GM12892 (cell line): ENCODE data around the gene L2HGDH.

Source experiments
- POLR2A ChIP-seq: IDR thresholded peaks from 2 replicates; pipeline ENCODE4 v1.6.1; 2011; ENCODE audit warnings: low read depth, low read length, control low read depth
- POLR2AphosphoS5 ChIP-seq: IDR thresholded peaks from 2 replicates; pipeline ENCODE4 v1.6.1; 2011; ENCODE audit warnings: low read depth, low read length, control low read depth
- TAF1 ChIP-seq: IDR thresholded peaks from 2 replicates; pipeline ENCODE4 v1.6.1; 2011; ENCODE audit warnings: low read depth, mild to moderate bottlenecking, control low read depth, low read length, borderline replicate concordance

DNA sequence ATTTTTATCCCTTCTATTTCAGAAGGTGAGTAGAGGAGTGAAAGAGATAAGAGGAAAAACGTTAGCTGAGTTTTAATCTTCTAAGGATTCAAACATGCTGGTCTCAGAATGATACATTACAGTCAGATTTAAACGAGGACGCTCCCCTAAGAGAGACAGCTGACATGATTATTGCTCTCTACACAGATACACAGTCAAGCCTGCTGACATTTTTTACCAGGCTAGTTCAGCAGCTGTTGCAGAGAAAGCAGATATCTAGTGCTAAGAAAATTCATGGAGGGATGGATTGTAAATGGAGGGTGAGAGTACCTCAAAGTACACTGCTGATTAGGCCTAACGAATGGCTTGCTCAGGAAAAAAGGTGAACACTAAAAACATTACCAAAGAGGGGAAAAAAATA is 48.7 kb downstream of the L2HGDH start:
- TF ChIP-seq POLR2A (no peak), POLR2AphosphoS5 (no peak), TAF1 (no peak)
